ENCODE data around the gene PHLDB2.

The PHLDB2 gene

DNA sequence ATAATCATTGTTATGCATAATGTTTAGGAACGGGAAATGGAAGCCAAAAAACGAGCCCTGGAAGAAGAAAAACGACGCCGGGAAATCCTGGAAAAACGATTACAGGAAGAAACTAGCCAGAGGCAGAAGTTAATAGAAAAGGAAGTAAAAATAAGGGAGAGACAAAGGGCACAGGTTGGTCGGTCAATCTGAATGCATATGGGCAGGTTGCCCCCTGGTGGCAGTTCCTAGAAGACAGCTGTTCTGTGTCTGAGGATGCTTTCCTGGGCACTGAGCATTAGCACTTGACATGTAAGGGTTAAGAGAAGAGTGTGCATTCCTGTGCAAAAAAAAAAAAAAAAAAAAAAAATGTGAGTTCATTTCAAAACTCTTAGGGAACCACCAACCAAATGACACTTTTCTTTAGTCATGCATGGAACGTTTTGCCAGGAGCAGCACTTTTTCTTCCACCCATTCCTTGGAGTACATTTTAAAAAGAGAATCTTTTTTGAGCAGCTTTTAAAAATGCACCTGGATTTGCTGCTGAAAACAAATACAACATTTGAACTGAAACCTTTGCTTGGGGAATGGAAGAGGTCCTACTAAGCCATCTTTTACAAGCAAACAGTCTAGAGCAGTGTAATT, 108.7 kb downstream of the PHLDB2 start:
- DNase-seq, result peak; percentile 95

DNA sequence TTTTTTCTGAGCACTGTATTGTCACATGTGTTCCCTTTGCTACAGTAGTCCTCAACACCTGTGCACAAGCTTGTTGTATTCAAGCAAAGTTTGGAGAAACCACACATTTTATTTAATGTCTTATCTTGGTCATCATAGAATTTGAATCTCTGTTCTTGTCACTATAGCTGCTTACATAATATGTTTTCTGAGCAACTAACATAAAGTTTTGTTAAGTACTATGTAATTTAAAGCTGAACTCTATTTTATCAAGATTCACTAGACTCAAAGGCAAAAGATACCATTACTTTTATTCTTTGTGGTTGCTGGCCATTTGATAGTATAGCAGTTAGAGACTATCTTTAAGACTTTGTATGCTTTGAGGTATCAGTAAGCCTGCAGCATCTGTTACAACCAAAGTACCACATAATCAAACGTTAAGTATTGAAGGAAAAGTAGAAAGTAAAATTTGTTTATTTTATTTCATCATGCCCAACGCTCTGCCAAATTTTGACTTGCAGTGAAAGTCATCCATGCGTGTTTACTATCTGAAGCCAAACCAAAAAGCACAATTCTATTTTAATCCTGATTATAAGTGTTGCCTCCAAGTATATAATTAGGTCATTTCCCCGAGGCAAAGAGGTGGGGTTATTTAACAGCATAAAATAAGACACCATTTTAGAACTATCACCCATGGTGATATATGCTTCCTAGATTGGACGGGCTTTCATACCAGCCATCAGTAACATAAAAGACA, 109.4 kb downstream of the PHLDB2 start:
- no peak for DNase-seq

DNA sequence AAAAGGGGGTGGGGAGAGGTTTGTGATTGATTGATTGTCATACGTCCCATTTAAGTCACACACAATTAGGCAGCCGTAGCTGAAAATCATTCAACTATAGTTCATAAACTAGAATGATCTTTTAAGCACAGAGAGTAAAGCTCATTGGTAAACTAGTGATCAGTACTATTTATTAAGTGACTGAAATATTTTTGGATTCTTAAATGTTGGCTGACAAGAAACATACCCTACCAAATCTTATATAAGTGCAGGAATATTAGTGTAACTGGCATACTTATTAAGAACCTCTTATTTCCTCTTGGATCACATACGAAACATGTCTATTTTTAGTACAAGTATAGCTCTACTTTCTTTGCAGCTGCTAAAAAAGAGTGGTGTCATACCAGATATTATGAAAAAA, 111.3 kb downstream of the PHLDB2 start:
- DNase-seq, result no peak

DNA sequence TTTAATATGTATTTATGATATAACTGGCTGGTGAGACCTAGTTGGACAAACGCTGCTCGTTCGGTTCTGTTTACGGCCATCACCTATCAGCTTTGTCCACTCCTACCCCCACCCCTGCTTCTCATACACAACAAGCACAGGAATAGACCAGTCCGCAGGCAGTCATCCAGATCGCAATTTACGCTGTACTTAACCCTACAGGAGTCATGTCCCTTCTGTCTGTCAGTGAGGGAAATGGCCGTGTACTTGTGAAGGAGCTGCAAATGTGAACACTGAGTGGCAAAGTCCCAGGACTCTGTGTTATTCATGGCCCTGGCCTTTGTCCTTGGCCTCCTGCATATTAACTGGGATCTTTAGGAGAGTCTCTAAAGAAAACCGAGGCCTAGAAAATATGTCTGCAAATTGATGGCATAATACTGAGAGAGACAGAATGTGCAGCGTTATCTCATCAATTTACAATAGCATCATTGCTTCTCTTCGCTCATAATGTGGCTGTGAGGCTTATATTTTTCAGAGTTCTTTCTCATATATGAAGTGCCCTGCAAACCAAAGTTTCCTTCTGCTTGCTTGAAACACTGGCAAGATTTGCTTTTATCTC, 112.6 kb downstream of the PHLDB2 start:
- peak; percentile 71 for DNase-seq

DNA sequence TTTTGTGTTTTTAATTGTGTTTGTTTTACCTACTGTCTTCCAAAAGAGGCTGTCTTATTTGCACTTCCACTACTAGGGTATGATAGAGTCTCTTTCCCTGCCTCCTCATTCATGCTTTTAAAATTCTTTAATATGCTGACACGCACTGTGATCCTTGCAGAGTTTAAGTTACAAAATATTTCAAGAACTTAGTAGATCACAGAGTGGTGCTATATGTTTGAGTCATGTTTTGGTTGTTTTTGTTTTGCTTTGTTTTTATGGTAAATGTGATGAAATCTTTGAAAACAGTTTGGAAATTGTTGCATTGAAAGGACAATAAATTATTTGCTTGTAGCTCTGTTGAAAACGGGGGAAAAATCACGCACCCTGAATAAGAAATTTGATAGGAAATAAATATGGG, 113.8 kb downstream of the PHLDB2 start:
- DNase-seq, result no peak

DNA sequence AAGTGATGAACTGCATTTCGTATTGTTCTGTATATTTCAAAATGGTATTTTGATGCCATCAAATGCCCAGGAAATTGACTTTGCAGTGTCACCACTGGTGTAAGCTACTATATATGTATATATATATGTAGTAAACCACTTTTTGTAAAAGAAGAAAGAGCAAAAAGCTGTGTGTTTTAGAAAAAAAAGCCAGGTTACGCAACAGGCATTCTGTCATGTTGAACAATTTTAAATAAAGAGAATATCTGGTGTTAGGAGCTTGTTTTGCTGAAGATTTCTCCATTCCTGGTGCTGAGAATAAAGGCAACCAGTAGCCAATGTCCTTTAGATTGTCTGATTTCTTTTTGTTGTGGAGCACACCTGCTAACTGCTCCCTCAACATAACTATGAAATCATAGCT, 116.1 kb downstream of the PHLDB2 start:
- no peak for DNase-seq

DNA sequence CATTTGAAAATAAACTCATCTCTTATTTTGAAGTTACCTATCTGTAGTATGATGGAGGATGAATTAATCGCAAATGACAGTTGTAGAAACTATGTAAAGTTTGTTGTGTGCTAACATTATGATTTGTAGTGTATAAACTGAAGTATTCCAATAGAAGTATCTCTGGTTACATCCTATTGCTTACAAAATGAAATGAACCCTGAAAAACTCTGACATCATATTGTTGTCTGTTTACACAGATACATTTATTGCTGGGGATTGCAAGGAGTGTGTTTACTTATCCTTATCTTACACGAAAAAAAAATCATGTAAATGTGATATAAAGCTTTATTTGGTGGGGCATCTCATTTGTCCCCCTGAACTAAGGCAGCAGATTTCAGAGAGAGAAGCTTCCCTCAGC, 117.2 kb downstream of the PHLDB2 start:
- no peak for DNase-seq

DNA sequence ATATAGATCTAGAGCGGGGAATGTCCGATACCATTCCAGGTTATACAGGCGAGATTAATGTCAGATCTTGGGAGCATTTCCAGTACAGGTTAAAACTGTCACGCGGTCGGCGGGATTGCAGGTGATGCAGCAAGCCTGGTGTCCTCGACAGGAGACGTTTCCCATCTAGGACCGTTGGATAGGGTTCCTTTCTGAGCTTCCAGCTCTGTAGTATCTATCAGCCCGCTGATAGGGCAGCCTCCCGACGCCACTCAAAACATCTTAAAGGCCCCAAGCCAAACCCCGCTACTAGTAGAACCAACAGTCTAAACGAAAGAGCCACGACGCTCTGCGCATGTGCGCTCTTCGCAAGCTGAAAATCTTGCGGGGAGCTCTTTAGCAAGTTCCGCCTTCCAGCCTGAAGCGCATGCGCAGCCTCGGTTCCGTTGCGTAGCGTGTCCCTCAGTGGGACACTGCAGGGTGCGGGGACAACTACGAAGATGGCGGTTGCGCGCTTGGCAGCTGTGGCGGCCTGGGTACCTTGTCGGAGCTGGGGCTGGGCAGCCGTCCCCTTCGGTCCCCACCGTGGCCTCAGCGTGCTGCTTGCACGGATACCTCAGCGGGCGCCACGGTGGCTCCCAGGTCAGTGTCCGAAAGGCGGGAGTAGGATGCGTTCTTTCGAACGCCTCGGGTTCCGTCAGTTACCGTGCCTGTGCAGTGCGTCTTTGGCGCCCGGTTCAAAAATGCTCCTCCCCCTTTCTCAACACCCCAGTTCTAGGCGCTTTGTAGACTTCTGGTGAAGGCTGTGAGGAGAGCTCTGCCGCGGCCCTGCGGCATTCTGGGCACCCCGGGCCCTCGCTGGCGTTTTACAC, 119.7 kb downstream of the PHLDB2 start, which contains the start of gene ABHD10:
ABHD10 (plus strand) TSS at position 444 of the 851 bp plus-strand sequence; CDS start at position 480, 36 bp downstream.
- DNase-seq, result peak; percentile 99

DNA sequence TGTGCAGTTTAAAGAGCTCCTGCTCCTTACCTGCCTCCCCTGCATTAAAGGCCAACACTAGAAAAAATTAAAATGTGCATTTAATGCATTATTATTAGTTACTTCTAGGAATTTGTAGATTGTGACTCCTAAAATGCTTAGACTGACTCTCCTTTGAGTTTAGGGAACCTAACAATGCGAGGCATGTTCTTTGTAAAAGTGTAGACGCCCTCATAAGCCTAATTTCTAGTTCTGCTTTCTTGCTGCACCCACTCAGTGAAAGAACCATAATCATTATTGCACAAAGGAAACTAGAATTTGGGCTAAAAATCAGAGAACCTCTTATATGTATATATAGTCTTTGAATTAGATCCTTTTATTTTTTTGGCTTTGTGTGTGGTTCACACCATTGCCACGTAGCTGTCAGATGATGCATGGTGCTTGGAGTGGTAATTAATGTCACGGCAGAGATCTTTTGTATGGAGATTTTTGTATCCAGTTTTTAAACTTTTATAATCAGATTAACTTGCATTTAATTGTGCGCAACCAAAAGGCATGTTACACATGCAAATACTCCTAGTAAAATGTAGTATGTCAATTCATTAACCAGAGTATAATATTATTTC, 120.5 kb downstream of the PHLDB2 start:
- no peak for DNase-seq

DNA sequence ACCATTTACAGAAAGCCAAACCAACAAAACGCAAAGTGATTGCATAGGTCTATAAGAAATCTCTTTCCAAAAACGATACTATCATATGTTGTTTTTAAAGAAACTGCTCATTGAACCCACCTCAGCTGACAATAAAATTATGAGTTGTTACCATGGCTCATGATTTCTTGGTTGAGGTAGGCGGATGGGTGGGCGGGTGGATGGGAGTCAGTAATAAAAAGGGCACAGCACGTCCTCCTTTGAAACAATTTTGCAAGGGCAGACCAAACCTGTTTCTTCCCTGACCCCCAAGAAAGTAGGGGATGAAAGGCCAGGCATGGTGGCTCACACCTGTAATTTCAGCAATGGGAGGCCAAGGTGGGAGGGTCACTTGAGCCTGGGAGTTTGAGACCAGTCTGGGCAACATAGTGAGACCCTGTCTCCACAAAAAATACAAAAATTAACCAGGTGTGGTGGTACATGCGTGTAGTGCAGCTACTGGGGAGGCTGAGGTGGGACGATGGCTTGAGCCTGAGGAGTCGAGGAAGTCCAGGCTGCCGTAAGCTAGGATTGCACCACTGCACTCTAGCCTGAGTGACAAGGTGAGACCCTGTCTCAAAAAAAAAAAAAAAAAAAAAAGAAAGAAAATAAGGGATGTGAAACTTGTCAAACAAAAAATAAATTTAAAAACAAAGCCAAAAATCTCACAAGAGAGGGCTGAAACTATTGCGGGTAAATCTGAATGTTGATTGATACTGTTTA, 121.8 kb downstream of the PHLDB2 start:
- no peak for DNase-seq

DNA sequence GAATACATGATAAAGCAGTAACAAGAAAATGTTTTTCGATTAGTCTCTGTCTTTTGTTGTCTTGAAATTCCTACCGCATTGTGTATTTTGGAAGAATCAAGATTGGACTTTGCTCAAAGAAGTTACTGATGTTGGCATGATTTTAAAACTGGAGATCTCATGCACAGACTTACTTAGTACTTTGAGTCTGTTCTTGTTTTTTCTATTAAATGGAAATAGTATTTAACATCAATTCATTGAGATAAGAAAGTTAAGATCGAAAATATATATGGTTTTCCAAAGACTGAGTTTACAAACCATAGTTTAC, 122.3 kb downstream of the PHLDB2 start:
- DNase-seq, result no peak

DNA sequence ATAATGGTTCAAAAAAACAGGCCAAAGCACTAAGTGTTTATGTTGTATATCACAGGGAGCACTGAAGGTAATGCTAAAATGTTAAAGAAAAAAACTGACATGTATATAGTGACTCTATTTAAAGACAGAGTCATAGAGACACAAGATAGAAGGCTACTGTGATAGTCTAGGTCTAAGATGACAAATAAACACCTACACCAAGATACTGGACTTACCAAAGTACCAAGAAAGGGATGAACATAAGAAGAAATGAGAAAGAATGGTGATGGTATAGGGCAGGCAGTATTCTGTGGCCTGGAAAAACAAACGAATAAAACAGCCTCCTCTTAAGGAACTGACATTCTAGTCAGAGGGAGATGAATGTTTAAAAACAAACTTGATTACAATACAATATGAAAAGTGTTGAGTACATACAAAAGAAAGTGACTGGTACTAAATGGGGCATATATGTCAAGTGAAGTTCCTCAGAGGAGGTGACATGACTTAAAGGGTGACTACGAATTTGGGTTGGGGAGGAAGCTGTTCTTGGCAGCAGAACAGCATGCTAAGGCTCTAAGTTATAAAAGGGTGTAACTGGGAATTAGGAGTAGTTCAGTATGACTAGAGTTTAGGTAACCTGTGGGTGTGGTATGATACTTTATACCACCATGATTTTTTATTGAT, 125.7 kb downstream of the PHLDB2 start:
- no peak for DNase-seq

DNA sequence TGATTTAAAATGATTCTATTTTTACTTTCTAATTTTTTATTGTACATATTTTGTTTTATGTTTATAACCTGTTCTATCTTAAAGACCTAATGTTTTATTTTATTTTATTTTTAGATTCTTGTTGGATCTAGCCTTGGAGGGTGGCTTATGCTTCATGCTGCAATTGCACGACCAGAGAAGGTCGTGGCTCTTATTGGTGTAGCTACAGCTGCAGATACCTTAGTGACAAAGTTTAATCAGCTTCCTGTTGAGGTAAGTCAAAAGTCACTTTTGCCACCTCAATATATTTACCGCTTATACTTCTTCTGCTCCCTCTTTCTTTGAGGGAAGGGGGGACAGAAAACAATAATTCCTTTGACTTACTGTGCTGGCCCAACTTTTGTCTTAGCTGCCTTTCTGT, 127.7 kb downstream of the PHLDB2 start:
- no peak for DNase-seq

DNA sequence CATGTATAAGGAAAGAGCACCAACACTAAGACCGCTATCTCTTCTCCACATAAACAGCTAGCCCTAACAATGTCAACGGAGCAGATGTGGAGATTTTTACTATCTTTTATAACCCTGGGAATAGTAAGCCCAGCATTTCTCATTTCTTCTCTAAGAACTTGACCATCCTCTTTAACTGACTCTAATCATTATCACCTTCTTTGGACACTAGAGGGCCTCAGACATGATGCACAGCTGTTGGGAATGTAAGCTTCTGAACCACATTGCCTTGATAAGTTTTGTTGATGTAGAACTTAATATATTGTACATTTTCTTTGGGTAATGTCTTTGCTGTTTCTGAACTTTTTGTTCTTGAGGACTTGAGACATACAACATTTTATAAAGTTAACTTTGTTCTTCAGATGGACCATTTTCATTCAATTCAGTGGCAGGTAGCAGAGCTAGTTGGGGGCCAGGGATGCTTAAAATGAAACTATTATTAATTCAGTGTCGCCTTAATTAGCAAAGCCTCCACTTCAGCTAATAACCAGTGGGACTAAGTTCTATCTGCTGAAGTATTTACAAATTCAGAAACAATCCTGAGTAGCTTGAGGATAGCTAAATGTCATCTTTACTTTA, 130.1 kb downstream of the PHLDB2 start:
- DNase-seq, result peak; percentile 81

DNA sequence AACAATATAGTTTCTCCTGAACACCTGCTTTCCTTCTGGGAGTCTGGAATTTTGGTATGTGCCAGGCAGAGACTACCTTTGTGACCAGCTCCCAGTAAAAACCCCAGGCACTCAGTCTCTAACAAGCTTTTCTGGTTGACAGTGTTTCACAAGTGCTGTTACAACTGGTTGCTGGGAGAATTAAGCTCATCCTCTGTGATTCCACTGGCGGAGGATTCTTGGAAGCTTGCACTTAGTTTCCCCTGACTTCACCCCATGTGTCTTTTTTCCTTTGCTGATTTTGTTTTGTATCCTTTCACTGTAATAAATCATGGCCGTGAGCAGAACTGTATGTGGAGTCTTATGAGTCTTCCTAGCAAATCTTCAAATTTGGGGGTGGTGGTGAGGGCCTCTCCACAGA, 134.0 kb downstream of the PHLDB2 start:
- no peak for DNase-seq

DNA sequence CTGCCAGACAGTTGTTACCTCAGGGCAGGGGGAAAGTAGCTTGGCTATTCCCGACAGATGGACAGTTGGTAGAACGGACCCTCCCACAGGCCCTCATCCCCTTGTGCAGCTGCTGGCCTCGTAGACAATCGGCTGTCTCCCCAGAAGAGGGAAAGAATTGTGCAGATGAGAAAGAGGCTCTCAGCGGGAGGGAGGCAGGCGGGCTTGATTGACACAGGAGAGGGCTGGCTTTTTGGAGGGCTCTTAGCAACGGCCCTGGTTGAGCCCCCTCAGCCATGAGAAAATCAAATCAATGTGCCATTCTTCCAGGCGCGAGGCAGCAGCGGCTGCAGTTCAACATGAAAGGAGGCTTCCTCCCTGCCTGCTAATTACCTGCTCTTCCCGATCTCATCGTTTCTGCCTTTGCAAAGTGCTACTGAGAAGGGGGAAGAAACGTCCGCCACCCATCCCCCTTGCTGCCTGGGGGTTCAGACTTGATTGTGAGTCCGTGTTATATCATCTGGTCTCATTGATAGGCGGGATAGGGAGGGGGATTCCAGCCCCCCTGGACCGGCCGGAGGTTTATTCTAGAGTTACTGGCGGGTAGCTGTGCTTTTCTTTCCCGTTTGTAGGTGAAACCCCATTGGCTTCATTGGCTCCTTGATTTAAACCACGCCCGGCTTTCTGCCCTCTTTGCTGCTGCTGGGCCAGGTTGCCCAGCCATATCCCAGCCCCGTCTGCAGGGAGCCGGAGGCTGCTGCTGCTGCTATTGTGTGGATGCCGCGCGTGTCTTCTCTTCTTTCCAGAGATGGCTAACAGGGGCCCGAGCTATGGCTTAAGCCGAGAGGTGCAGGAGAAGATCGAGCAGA, 139.8 kb downstream of the PHLDB2 start, which contains the start of gene TAGLN3:
TAGLN3 (plus strand) TSS at position 287 of the 848 bp plus-strand sequence; CDS start at position 788, 501 bp downstream.
- DNase-seq, result peak; percentile 96

DNA sequence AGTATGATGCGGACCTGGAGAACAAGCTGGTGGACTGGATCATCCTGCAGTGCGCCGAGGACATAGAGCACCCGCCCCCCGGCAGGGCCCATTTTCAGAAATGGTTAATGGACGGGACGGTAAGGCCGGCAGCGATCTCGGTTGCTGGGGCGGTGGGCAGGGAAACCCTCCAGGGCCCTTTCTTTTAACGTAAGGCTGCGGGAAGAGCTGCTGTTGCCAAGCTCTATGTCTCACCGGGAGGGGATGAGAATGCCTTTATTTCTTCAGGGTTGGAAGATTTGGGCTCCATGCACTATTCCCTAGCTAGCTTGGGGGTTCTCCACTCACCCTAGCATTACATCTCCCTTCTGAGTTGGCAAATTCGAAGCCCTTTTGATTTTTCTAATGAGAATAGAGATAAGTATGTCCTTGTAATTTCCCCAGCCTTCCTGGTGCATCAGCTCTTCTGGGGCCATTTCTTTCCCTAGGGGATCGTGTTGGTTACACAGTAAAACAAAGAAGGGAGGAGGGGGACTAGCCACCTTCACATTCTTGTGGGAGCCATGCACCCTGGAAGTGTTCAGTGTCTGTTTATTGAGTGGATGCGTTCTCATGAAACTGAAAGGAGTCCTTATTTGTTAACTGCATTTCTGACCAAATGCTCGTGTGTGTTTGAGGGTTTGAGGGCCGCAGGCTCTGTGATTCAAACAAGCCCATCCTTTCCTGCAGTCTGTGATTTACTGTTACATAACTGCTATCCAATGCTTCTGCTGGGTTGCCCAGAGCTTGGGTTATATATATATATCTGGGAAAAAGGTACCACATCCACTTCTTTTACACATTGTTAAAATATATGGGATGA, 140.6 kb downstream of the PHLDB2 start:
- peak; percentile 82 for DNase-seq

DNA sequence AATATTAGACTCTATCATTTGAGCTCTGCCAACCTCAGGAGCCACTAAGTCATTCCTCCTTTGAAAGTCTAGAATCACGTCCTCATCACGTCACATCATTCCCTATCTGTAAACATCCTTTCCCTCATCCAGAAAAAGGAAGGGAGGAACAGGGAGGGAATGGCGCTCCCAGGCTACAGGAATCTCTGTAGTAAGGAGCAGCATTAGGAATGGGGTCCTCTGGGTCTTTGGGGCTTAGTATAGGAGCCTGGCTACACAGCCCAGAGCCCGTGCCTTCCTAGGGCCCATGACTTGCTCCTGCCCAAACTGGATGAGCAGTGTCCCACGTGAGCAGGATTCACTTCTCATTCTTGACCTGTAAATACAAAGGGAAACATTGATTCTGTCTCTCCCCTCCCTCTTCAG, 141.3 kb downstream of the PHLDB2 start:
- no peak for DNase-seq

DNA sequence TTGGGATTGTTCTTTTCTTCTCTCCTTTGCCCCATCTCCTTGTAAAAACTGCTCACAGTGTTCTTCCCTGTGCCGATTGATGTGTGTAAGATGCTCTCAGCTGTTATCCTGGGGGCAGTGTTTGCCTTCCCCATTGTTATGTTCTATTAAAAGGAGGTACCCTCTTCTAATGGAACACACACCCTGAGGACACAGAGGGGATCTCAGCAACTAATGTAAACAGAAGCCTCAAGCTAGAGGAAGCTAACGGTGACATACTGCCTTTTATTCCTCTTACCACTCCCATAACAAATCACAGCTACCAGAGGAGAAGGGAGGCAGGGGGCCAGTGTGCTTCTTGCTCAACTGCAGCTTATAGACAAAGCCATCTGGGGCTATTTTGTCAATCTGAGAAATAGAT, 141.9 kb downstream of the PHLDB2 start:
- peak; percentile 58 for DNase-seq

All from eye (tissue), 1 donor.